OCI-LY1 (cell line): ENCODE results near the gene R3HCC1L.

Experiments
- CTCF ChIP-seq: fragments of 200-600 bp; sonication (generic), shearing (Covaris generic); IDR thresholded peaks from 2 replicates; pipeline ENCODE4 v1.5.1; 2017; ENCODE audit warnings: mild to moderate bottlenecking, antibody characterized with exemption, low read length, moderate library complexity, mixed read lengths
- EZH2 ChIP-seq: fragments of 200-600 bp; sonication (generic), shearing (Covaris generic); IDR thresholded peaks from 2 replicates; pipeline ENCODE4 v1.8.0; 2017; ENCODE audit warnings: borderline replicate concordance, mixed run types, mild to moderate bottlenecking, antibody characterized with exemption, low read length, moderate library complexity, mixed read lengths

GRCh38 chr10:98292971-98293370 is 158.5 kb downstream of the R3HCC1L start:
- TF ChIP-seq CTCF (no peak), EZH2 (no peak)
